NB4 (cell line): ENCODE data around the gene HHIPL2.

Experiments used
- DNase-seq: peaks from one replicate; pipeline ENCODE4 v3.0.0; 2010; ENCODE audit warnings: low read depth
- H3K4me3 ChIP-seq: one replicate; pipeline ENCODE4 v1.5.1; 2011; ENCODE audit warnings: mild to moderate bottlenecking, low read depth, low read length, moderate library complexity
- CTCF ChIP-seq: IDR thresholded peaks from one replicate; pipeline ENCODE4 v1.5.1; 2012; ENCODE audit warnings: low read depth, low read length
- MAX ChIP-seq: IDR thresholded peaks from 2 replicates; pipeline ENCODE4 v1.6.1; 2011; ENCODE audit warnings: low read depth, low read length
- MYC ChIP-seq: IDR thresholded peaks from 2 replicates; pipeline ENCODE4 v1.6.1; 2011; ENCODE audit warnings: low read depth, low read length
- POLR2A ChIP-seq: IDR thresholded peaks from 2 replicates; pipeline ENCODE4 v1.6.1; 2011; ENCODE audit warnings: mild to moderate bottlenecking; ENCODE audit not compliant: insufficient read length; ENCODE audit errors: extremely low read depth

Gene HHIPL2

GRCh38 chr1:222554177-222554576 lies 6.3 kb upstream of the HHIPL2 start:
- H3K4me3 ChIP-seq: no peak overlapping the region
- no peak for TF ChIP-seq MYC
- no peak for TF ChIP-seq MAX
- no peak for TF ChIP-seq POLR2A
- TF ChIP-seq CTCF: no peak
- DNase-seq: no peak

GRCh38 chr1:222552882-222553281 lies 5.0 kb upstream of the HHIPL2 start:
- H3K4me3 ChIP-seq: no peak overlapping the region
- no peak for TF ChIP-seq POLR2A
- no peak for TF ChIP-seq CTCF
- TF ChIP-seq MYC: no peak
- TF ChIP-seq MAX: no peak
- no peak for DNase-seq

GRCh38 chr1:222547260-222547614 lies 667 bp downstream of the HHIPL2 start:
- no peak overlapping the region for H3K4me3 ChIP-seq
- DNase-seq: no peak
- TF ChIP-seq CTCF: no peak
- TF ChIP-seq POLR2A: no peak
- no peak for TF ChIP-seq MAX
- no peak for TF ChIP-seq MYC

GRCh38 chr1:222546548-222547259 lies 1.2 kb downstream of the HHIPL2 start:
- no peak overlapping the region for H3K4me3 ChIP-seq
- peak; percentile 53 for DNase-seq
- TF ChIP-seq CTCF (no peak), MYC (no peak), MAX (no peak), POLR2A (no peak)

GRCh38 chr1:222546091-222546490 lies 1.8 kb downstream of the HHIPL2 start:
- H3K4me3 ChIP-seq: no peak overlapping the region
- no peak for DNase-seq
- TF ChIP-seq POLR2A (no peak), MYC (no peak), CTCF (no peak), MAX (no peak)

- no peak for DNase-seq
- TF ChIP-seq CTCF (no peak), MYC (no peak), MAX (no peak), POLR2A (no peak)
- H3K4me3 ChIP-seq: no peak overlapping the region
Observed at GRCh38 chr1:222543817-222544216, 4.1 kb downstream of the HHIPL2 start.
